PC-3 (cell line): ENCODE measurements around the gene MME.

Experiments used
- CTCF ChIP-seq: fragments of 300-600 bp; sonication (generic); conservative IDR thresholded peaks from 2 replicates; pipeline ENCODE4 v1.5.1; 2017; ENCODE audit warnings: antibody characterized with exemption, low read depth, mild to moderate bottlenecking, low read length
- EZH2 ChIP-seq: fragments of 300-600 bp; sonication (generic); IDR thresholded peaks from one replicate; pipeline ENCODE4 v1.6.1; 2017; ENCODE audit warnings: antibody characterized with exemption, mild to moderate bottlenecking, low read length; ENCODE audit not compliant: unreplicated experiment
- EZH2phosphoT487 ChIP-seq: fragments of 300-600 bp; sonication (generic); IDR thresholded peaks from 2 replicates; pipeline ENCODE4 v1.6.1; 2018; ENCODE audit warnings: mild to moderate bottlenecking, antibody characterized with exemption, low read length, borderline replicate concordance

- no peak for TF ChIP-seq CTCF
- TF ChIP-seq EZH2phosphoT487, result no peak
- no peak for TF ChIP-seq EZH2
Measured at GRCh38 chr3:155217591-155217990, 137.5 kb downstream of the MME start.
